Endothelial cell of umbilical vein (primary cell): Measurements from ENCODE around the gene KIF22.

Experiments
- EZH2 ChIP-seq: IDR thresholded peaks from 2 replicates; pipeline ENCODE4 v1.6.1; 2012; ENCODE audit warnings: borderline replicate concordance, low read depth, mild to moderate bottlenecking, moderate library complexity, low read length, inconsistent platforms; ENCODE audit not compliant: severe bottlenecking
- MYC ChIP-seq: IDR thresholded peaks from one replicate; pipeline ENCODE4 v1.6.1; 2011; ENCODE audit warnings: mild to moderate bottlenecking, low read depth, low read length
- POLR2A ChIP-seq: IDR thresholded peaks from 2 replicates; pipeline ENCODE4 v1.6.1; 2012; ENCODE audit warnings: low read depth, mild to moderate bottlenecking, control low read depth, low read length
- TF ChIP-seq, protein P1 (sequence below): IDR thresholded peaks from 2 replicates; pipeline ENCODE4 v1.6.1; 2011; ENCODE audit not compliant: insufficient read depth, insufficient read length
- TF ChIP-seq, protein P2 (sequence below), 2 donors: IDR thresholded peaks; 1 replicate in 1 of 2; 2 replicates in 1 of 2; pipeline ENCODE4 v1.5.1; 2011; ENCODE audit warnings: low read length in 2 of 2, mild to moderate bottlenecking in 2 of 2, moderate library complexity in 2 of 2, control low read depth in 1 of 2, inconsistent platforms in 1 of 2, low read depth in 1 of 2; ENCODE audit not compliant: insufficient read depth in 1 of 2; ENCODE audit errors: extremely low read depth in 1 of 2

DNA sequence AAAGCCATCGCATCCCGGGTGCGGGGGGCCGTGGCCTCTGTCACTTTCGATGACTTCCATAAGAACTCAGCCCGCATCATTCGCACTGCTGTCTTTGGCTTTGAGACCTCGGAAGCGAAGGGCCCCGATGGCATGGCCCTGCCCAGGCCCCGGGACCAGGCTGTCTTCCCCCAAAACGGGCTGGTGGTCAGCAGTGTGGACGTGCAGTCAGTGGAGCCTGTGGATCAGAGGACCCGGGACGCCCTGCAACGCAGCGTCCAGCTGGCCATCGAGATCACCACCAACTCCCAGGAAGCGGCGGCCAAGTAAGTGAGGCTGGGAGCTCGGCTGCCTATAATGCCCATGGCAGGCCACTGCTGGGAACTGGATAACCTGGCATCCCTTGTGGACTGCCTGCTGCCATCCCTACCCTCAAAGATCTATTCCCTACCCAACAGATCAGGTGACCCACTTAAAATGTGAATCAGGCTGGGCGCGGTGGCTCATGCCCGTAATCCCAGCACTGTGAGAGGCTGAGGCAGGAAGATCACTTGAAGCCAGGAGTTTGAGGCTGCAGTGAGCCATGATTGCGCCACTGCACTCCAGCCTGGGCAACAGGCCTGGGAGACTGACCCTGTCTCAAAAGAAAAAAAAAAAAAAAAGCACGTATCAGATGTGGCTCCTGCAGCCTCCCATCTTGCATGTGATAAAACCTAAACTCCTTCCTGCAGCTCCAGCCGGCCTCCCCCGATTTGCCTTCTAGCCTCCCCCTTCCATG, 54.2 kb downstream of the KIF22 start:
- TF ChIP-seq POLR2A (no peak), EZH2 (no peak), MYC (no peak)
- TF ChIP-seq, protein P1, sequence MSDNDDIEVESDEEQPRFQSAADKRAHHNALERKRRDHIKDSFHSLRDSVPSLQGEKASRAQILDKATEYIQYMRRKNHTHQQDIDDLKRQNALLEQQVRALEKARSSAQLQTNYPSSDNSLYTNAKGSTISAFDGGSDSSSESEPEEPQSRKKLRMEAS = no peak
- TF ChIP-seq, protein P2, sequence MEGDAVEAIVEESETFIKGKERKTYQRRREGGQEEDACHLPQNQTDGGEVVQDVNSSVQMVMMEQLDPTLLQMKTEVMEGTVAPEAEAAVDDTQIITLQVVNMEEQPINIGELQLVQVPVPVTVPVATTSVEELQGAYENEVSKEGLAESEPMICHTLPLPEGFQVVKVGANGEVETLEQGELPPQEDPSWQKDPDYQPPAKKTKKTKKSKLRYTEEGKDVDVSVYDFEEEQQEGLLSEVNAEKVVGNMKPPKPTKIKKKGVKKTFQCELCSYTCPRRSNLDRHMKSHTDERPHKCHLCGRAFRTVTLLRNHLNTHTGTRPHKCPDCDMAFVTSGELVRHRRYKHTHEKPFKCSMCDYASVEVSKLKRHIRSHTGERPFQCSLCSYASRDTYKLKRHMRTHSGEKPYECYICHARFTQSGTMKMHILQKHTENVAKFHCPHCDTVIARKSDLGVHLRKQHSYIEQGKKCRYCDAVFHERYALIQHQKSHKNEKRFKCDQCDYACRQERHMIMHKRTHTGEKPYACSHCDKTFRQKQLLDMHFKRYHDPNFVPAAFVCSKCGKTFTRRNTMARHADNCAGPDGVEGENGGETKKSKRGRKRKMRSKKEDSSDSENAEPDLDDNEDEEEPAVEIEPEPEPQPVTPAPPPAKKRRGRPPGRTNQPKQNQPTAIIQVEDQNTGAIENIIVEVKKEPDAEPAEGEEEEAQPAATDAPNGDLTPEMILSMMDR (IDR thresholded peaks at IDR 0.05; ENCODE audit: extremely low read depth in 1 of 2, insufficient read depth in 1 of 2, low read depth in 1 of 2, low read length in 2 of 2) = no peak
